CD4-positive, alpha-beta T cell (primary cell): ENCODE results near the gene ACSL5. TPM values are rescaled to one million over a fixed set of nuclear protein-coding genes. Genes with fewer than 3 reads are reported as not detected.

ENCODE experiments used
- ATAC-seq: fragments of 200-7000 bp; cut with Tn5 transposase; one replicate; pipeline ENCODE4 v1.10.0; 2022; ENCODE audit warnings: mild to moderate bottlenecking; ENCODE audit not compliant: poor library complexity
- CTCF ChIA-PET: fragments of 350-600 bp; sonication (Branson Sonifier 250); formaldehyde crosslinking; loops from one replicate; lab custom pipeline; 2021; ENCODE audit warnings: antibody characterized with exemption, inconsistent platforms; lab: Charles Lee
- POLR2A ChIA-PET: fragments of 350-600 bp; sonication (Branson Sonifier 250); formaldehyde crosslinking; loops from one replicate; lab custom pipeline; 2021; ENCODE audit warnings: antibody characterized with exemption, inconsistent platforms; lab: Charles Lee
- DNase-seq, 14 experiments: peaks; one replicate each; pipeline ENCODE4 v3.0.0-alpha.2; 2013 to 2020; ENCODE audit warnings: mixed read lengths in 2 of 14
- H3K27ac ChIP-seq, 2 donors: one replicate each; pipeline versions ENCODE4 v1.5.1 to v1.7.0; 2013; ENCODE audit warnings: low read length in 2 of 2, low read depth in 1 of 2, mild to moderate bottlenecking in 1 of 2
- H3K27me3 ChIP-seq, 2 experiments: 1 replicate in 1 of 2; 2 replicates in 1 of 2; pipeline versions ENCODE4 v1.6.1 to v1.7.0; 2013; ENCODE audit warnings: low read length in 2 of 2, control low read depth in 1 of 2, mild to moderate bottlenecking in 1 of 2, moderate library complexity in 1 of 2; ENCODE audit not compliant: insufficient read depth in 2 of 2, control insufficient read depth in 1 of 2
- H3K36me3 ChIP-seq: one replicate; pipeline ENCODE4 v1.6.1; 2013; ENCODE audit warnings: low read length, control low read depth; ENCODE audit not compliant: insufficient read depth
- H3K4me1 ChIP-seq: one replicate; pipeline ENCODE4 v1.6.1; 2013; ENCODE audit warnings: low read length, control low read depth; ENCODE audit not compliant: insufficient read depth
- H3K4me3 ChIP-seq: one replicate; pipeline ENCODE4 v1.5.1; 2013; ENCODE audit warnings: mild to moderate bottlenecking, low read length, moderate library complexity
- H3K9me3 ChIP-seq, 2 experiments: 1 replicate in 1 of 2; 2 replicates in 1 of 2; pipeline versions ENCODE4 v1.6.1 to v1.7.0; 2013; ENCODE audit warnings: low read length in 2 of 2, mild to moderate bottlenecking in 2 of 2, control low read depth in 1 of 2, moderate library complexity in 1 of 2; ENCODE audit not compliant: control insufficient read depth in 1 of 2, insufficient read depth in 1 of 2
- H3K27ac Mint-ChIP-seq: one replicate; pipeline ENCODE4 v1.8.0; 2020; ENCODE audit warnings: mixed read lengths
- H3K27me3 Mint-ChIP-seq: one replicate; pipeline ENCODE4 v1.8.0; 2021; ENCODE audit warnings: mixed read lengths
- H3K36me3 Mint-ChIP-seq: one replicate; pipeline ENCODE4 v1.8.0; 2021; ENCODE audit warnings: low read depth, mixed read lengths
- H3K4me1 Mint-ChIP-seq: one replicate; pipeline ENCODE4 v1.8.0; 2021; ENCODE audit warnings: low read depth, mixed read lengths
- H3K4me3 Mint-ChIP-seq: one replicate; pipeline ENCODE4 v1.8.0; 2020; ENCODE audit warnings: mild to moderate bottlenecking, mixed read lengths
- H3K9me3 Mint-ChIP-seq: one replicate; pipeline ENCODE4 v1.8.0; 2020; ENCODE audit warnings: mixed read lengths
- intact Hi-C, 2 experiments: fragments of 100-400 bp; cut with DNase I in 1 of 2; cut with micrococcal nuclease in 1 of 2; formaldehyde crosslinking; loops; one replicate each; pipeline versions ENCODE4 v1.15.1 to v1.9.0; 2023 to 2025; cut with DNase I, micrococcal nuclease
- total RNA-seq, 174 experiments: library from RNA in 2 of 174; stranded (reverse) in 2 of 174; gene quantifications; one replicate each; pipeline ENCODE4 v1.2.3 and lab custom pipeline; 2021 to 2026
- TF ChIP-seq, protein P1 (sequence below): fragments of 200-600 bp; IDR thresholded peaks from one replicate; pipeline ENCODE4 v1.8.0; 2022; ENCODE audit warnings: antibody characterized with exemption, mild to moderate bottlenecking

ACSL5 gene
- total RNA-seq, 2 experiments from 2014 or later: 11.4 to 14.1 TPM

GRCh38 chr10:112438356-112438755 lies 64.4 kb downstream of the ACSL5 start:
- Mint-ChIP-seq H3K4me1 (peaks cover 17% of the 10 kb centered on the region), H3K9me3 (no peaks in the 10 kb centered on the region), H3K27me3 (no peaks in the 10 kb centered on the region), H3K27ac (no peak overlapping the region), H3K36me3 (peaks cover 80% of the 10 kb centered on the region), H3K4me3 (no peak overlapping the region)
- DNase-seq (no peak), ATAC-seq (no peak)
- Histone ChIP-seq H3K9me3 (no peaks in the 10 kb centered on the region), H3K4me1 (no peaks in the 10 kb centered on the region), H3K27ac (no peak overlapping the region), H3K36me3 (peaks cover 84% of the 10 kb centered on the region), H3K4me3 (no peak overlapping the region), H3K27me3 (no peaks in the 10 kb centered on the region)
- ChIA-PET POLR2A (interaction anchor here (0.6 kb wide), 1 partner anchor 265 kb away, joined by 3 read pairs; no protein-coding TSS in a partner anchor), CTCF (no interaction called here)
- TF ChIP-seq, protein P1, sequence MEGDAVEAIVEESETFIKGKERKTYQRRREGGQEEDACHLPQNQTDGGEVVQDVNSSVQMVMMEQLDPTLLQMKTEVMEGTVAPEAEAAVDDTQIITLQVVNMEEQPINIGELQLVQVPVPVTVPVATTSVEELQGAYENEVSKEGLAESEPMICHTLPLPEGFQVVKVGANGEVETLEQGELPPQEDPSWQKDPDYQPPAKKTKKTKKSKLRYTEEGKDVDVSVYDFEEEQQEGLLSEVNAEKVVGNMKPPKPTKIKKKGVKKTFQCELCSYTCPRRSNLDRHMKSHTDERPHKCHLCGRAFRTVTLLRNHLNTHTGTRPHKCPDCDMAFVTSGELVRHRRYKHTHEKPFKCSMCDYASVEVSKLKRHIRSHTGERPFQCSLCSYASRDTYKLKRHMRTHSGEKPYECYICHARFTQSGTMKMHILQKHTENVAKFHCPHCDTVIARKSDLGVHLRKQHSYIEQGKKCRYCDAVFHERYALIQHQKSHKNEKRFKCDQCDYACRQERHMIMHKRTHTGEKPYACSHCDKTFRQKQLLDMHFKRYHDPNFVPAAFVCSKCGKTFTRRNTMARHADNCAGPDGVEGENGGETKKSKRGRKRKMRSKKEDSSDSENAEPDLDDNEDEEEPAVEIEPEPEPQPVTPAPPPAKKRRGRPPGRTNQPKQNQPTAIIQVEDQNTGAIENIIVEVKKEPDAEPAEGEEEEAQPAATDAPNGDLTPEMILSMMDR: no peak
- intact Hi-C loops: loop anchor here in 1 of 2 experiments (5.0 kb wide), 1 partner anchor 121 kb away; no protein-coding TSS in a partner anchor

- Mint-ChIP-seq H3K27ac (no peak overlapping the region), H3K4me3 (no peak overlapping the region), H3K36me3 (peaks cover 80% of the 10 kb centered on the region), H3K27me3 (no peaks in the 10 kb centered on the region), H3K9me3 (no peaks in the 10 kb centered on the region), H3K4me1 (peaks cover 43% of the 10 kb centered on the region)
- peaks cover 8% of the 10 kb centered on the region for H3K4me1 ChIP-seq
- no peak overlapping the region for H3K4me3 ChIP-seq
- TF ChIP-seq, protein P1: no peak
- ChIA-PET POLR2A (no interaction called here), CTCF (interaction anchor here (1.0 kb wide), 1 partner anchor 31 kb away, joined by 3 read pairs; no protein-coding TSS in a partner anchor)
- no peaks in the 10 kb centered on the region for H3K27me3 ChIP-seq
- intact Hi-C loops: loop anchor here in 1 of 2 experiments (10.0 kb wide), 1 partner anchor 1527 kb away; the partner anchor contains the start of genes BBIP1 and SHOC2
- no peak overlapping the region for H3K27ac ChIP-seq
- no peaks in the 10 kb centered on the region for H3K9me3 ChIP-seq
- H3K36me3 ChIP-seq: peaks cover 77% of the 10 kb centered on the region
- DNase-seq: no peak
- ATAC-seq: no peak
These were observed 67.6 kb downstream of the ACSL5 start for GRCh38 chr10:112441520-112441919.

DNA sequence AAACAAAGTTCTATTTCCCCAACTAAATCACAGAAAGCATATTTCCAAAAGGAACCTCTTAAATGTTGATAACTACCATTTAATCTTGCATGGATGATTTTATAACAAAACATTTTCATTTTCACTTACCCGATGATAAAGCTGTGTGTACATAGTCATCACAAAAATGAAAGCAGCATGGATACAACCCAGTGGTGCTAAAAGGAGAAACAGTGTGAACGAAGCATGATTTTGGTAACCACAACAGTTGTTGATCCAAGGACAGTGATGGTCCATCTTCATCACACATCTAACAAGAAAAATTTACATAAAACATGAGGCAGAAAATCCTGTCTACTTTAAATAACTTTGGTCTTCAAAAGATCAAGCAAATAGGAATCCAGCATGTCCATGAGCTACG lies 68.1 kb downstream of the ACSL5 start:
- POLR2A ChIA-PET: no interaction called here
- H3K4me3 Mint-ChIP-seq: no peak overlapping the region
- peaks cover 80% of the 10 kb centered on the region for H3K36me3 Mint-ChIP-seq

More for the DNA sequence above, 68.1 kb downstream of the ACSL5 start:
- Mint-ChIP-seq H3K9me3 (no peaks in the 10 kb centered on the region), H3K27me3 (no peaks in the 10 kb centered on the region), H3K27ac (no peak overlapping the region), H3K4me1 (peaks cover 48% of the 10 kb centered on the region)
- intact Hi-C loops: loop anchor here in 1 of 2 experiments (10.0 kb wide), 1 partner anchor 1527 kb away; the partner anchor contains the start of genes BBIP1 and SHOC2
- Histone ChIP-seq H3K36me3 (peaks cover 73% of the 10 kb centered on the region), H3K4me1 (peaks cover 8% of the 10 kb centered on the region), H3K9me3 (no peaks in the 10 kb centered on the region), H3K27me3 (no peaks in the 10 kb centered on the region), H3K27ac (no peak overlapping the region), H3K4me3 (no peak overlapping the region)
- ATAC-seq (no peak), DNase-seq (no peak)
- TF ChIP-seq, protein P1: no peak
- CTCF ChIA-PET: no interaction called here
